ENCODE results near the gene RASAL2.

DNA sequence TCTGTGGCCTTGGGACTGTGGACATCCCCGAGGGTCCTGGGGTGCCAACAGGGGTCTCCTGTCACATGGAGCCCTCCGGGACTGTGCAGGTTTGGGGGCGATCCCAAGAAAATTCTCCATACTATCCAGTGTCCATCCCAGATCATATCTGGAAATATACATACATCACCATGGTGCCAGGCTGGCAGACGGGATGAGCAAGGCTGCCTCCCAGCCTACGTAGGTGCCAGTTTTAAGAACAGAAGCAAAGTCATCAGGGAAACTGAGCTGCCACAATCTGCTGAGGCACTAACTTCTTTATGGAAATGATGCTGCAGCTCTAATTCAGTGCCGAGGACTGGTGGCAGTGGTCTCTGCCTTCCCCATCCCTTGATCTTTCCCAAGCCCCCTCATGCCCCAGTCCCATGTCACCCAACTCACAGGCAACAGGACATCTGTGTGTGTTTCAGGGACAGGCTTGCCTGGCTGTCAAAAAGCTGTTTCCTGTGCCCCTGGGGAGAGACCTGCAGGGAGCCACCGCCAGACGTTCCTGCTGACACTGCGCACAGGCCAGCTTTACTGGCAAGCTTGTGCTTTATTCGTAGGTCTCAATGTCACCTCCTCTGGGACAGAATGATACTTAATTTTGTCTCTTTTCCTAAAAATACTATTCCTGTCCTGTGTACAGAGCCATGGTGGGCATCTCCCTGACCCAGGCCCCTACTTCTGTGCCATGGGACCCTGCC lies 434.5 kb downstream of the RASAL2 start:
- TF ChIP-seq, protein P1, sequence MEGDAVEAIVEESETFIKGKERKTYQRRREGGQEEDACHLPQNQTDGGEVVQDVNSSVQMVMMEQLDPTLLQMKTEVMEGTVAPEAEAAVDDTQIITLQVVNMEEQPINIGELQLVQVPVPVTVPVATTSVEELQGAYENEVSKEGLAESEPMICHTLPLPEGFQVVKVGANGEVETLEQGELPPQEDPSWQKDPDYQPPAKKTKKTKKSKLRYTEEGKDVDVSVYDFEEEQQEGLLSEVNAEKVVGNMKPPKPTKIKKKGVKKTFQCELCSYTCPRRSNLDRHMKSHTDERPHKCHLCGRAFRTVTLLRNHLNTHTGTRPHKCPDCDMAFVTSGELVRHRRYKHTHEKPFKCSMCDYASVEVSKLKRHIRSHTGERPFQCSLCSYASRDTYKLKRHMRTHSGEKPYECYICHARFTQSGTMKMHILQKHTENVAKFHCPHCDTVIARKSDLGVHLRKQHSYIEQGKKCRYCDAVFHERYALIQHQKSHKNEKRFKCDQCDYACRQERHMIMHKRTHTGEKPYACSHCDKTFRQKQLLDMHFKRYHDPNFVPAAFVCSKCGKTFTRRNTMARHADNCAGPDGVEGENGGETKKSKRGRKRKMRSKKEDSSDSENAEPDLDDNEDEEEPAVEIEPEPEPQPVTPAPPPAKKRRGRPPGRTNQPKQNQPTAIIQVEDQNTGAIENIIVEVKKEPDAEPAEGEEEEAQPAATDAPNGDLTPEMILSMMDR (IDR thresholded peaks at IDR 0.05 in 8 of 11, conservative IDR thresholded peaks at IDR 0.05 in 3 of 11): no peak
- TF ChIP-seq POLR2A (IDR thresholded peaks at IDR 0.05) (no peak), POLR2AphosphoS5 (IDR thresholded peaks at IDR 0.05) (peak in 1 of 3 donors; percentile 29)

All from spleen (tissue), 7 donors.